HG03565 (cell line): ENCODE data around the gene ZFAND5.

ENCODE experiments used
- ATAC-seq: cut with Tn5 transposase; IDR thresholded peaks from one replicate; pipeline ENCODE4 v1.9.1; 2021; ENCODE audit warnings: mild to moderate bottlenecking, moderate library complexity; ENCODE audit not compliant: unreplicated experiment

ZFAND5 gene

GRCh38 chr9:72363908-72364678 is 915 bp downstream of the ZFAND5 start:
- peak; percentile 15 for ATAC-seq

GRCh38 chr9:72363236-72363635 is 1.8 kb downstream of the ZFAND5 start:
- ATAC-seq = no peak

GRCh38 chr9:72362680-72363139 is 2.3 kb downstream of the ZFAND5 start:
- peak; percentile 41 for ATAC-seq

- no peak for ATAC-seq
Measured at GRCh38 chr9:72362118-72362531, 2.9 kb downstream of the ZFAND5 start.

GRCh38 chr9:72361217-72361616 is 3.8 kb downstream of the ZFAND5 start:
- no peak for ATAC-seq

- no peak for ATAC-seq
Measured at GRCh38 chr9:72360324-72360723, 4.7 kb downstream of the ZFAND5 start.

GRCh38 chr9:72356041-72356582 is 8.9 kb downstream of the ZFAND5 start:
- no peak for ATAC-seq

GRCh38 chr9:72355153-72355552 is 9.9 kb downstream of the ZFAND5 start:
- no peak for ATAC-seq

- ATAC-seq = no peak
Measured at GRCh38 chr9:72354704-72355103, 10.3 kb downstream of the ZFAND5 start.

GRCh38 chr9:72353455-72354116 is 11.4 kb downstream of the ZFAND5 start:
- ATAC-seq = no peak

- ATAC-seq = no peak
Measured at GRCh38 chr9:72352911-72353388, 12.1 kb downstream of the ZFAND5 start.

- ATAC-seq = no peak
Measured at GRCh38 chr9:72351538-72352453, 13.2 kb downstream of the ZFAND5 start.

- no peak for ATAC-seq
Measured at GRCh38 chr9:72349911-72350310, 15.1 kb downstream of the ZFAND5 start.

- ATAC-seq = no peak
Measured at GRCh38 chr9:72349240-72349639, 15.8 kb downstream of the ZFAND5 start.

- no peak for ATAC-seq
Measured at GRCh38 chr9:72346333-72346732, 18.7 kb downstream of the ZFAND5 start.

- no peak for ATAC-seq
Measured at GRCh38 chr9:72338631-72339030, 26.4 kb downstream of the ZFAND5 start.

- no peak for ATAC-seq
Measured at GRCh38 chr9:72337286-72337685, 27.7 kb downstream of the ZFAND5 start.

GRCh38 chr9:72334658-72335337 is 30.2 kb downstream of the ZFAND5 start:
- no peak for ATAC-seq

- ATAC-seq = no peak
Measured at GRCh38 chr9:72333709-72334108, 31.3 kb downstream of the ZFAND5 start.

- ATAC-seq = no peak
Measured at GRCh38 chr9:72333197-72333596, 31.8 kb downstream of the ZFAND5 start.
